Keratinocyte (primary cell): ENCODE measurements around the gene XAGE1B. TPM values are rescaled to one million over a fixed set of nuclear protein-coding genes. Genes with fewer than 3 reads are reported as not detected.
"Not testable (repeated sequence)": the region's sequence is repeated elsewhere in the genome, so short reads cannot be mapped to it uniquely, and the experiment has no call there.

Source experiments
- DNase-seq: peaks from one replicate; pipeline ENCODE4 v3.0.0-alpha.2; 2011; ENCODE audit warnings: low read depth, missing footprints, low spot score
- FAIRE-seq: peaks from 2 replicates; lab custom pipeline; 2011; peaks lifted over from hg19 to GRCh38; lab: Jason Lieb, UNC
- H2AFZ ChIP-seq: 2 replicates; pipeline ENCODE4 v1.6.0; 2012; ENCODE audit warnings: low read length, control low read depth, inconsistent platforms; ENCODE audit not compliant: control insufficient read depth
- H3K27ac ChIP-seq: 2 replicates; pipeline ENCODE4 v1.5.1; 2011; ENCODE audit warnings: low read length; ENCODE audit not compliant: control insufficient read depth, insufficient read depth
- H3K27me3 ChIP-seq: 3 replicates; pipeline ENCODE4 v1.6.0; 2011; ENCODE audit warnings: low read length; ENCODE audit not compliant: control insufficient read depth, insufficient read depth; ENCODE audit errors: extremely low read depth
- H3K36me3 ChIP-seq, 2 experiments: 2 replicates in 1 of 2; 3 replicates in 1 of 2; pipeline ENCODE4 v1.5.1; 2011; ENCODE audit warnings: low read length in 2 of 2, mild to moderate bottlenecking in 1 of 2; ENCODE audit not compliant: control insufficient read depth in 2 of 2, insufficient read depth in 2 of 2; ENCODE audit errors: extremely low read depth in 1 of 2
- H3K4me1 ChIP-seq: 3 replicates; pipeline ENCODE4 v1.5.1; 2011; ENCODE audit warnings: low read length; ENCODE audit not compliant: control insufficient read depth, insufficient read depth; ENCODE audit errors: extremely low read depth
- H3K4me2 ChIP-seq: 3 replicates; pipeline ENCODE4 v1.6.0; 2011; ENCODE audit warnings: low read depth, low read length; ENCODE audit not compliant: control insufficient read depth, insufficient read depth; ENCODE audit errors: extremely low read depth
- H3K4me3 ChIP-seq, 3 experiments: fragments of 200-600 bp in 1 of 3; sonication (generic) in 1 of 3; 2 replicates in 2 of 3; 3 replicates in 1 of 3; pipeline ENCODE4 v1.5.1; 2011 to 2016; ENCODE audit warnings: low read length in 3 of 3, mild to moderate bottlenecking in 3 of 3, control low read depth in 2 of 3, inconsistent platforms in 1 of 3, low read depth in 1 of 3, mixed read lengths in 1 of 3, mixed run types in 1 of 3, moderate library complexity in 1 of 3; ENCODE audit not compliant: control insufficient read depth in 2 of 3, insufficient read depth in 2 of 3; ENCODE audit errors: extremely low read depth in 1 of 3
- H3K79me2 ChIP-seq: 2 replicates; pipeline ENCODE4 v1.6.0; 2012; ENCODE audit warnings: low read length; ENCODE audit not compliant: control insufficient read depth, insufficient read depth
- H3K9ac ChIP-seq: 3 replicates; pipeline ENCODE4 v1.6.0; 2011; ENCODE audit warnings: low read length; ENCODE audit not compliant: control insufficient read depth, insufficient read depth; ENCODE audit errors: extremely low read depth
- H3K9me1 ChIP-seq: 3 replicates; pipeline ENCODE4 v1.6.0; 2011; ENCODE audit warnings: low read length; ENCODE audit not compliant: control insufficient read depth, insufficient read depth; ENCODE audit errors: extremely low read depth
- H3K9me3 ChIP-seq: 2 replicates; pipeline ENCODE4 v1.5.1; 2012; ENCODE audit warnings: low read depth, low read length; ENCODE audit not compliant: control insufficient read depth
- H4K20me1 ChIP-seq: 3 replicates; pipeline ENCODE4 v1.6.0; 2011; ENCODE audit warnings: low read length; ENCODE audit not compliant: control insufficient read depth, insufficient read depth; ENCODE audit errors: extremely low read depth
- dilution Hi-C: fragments of 300-500 bp; cut with MboI; formaldehyde crosslinking; loops from one replicate; pipeline ENCODE4 v1.7.0; 2020; ENCODE audit warnings: low sequenced_read_pairs; ENCODE audit not compliant: extremely low pct_ligation_motif_present
- polyA plus RNA-seq, 5 experiments: library from polyadenylated mRNA; depleted of rRNA in 3 of 5; stranded (reverse) in 3 of 5; stranded (forward) in 1 of 5; unstranded in 1 of 5; fragments of >200 nt; gene quantifications; 1 replicate in 1 of 5; 2 replicates in 3 of 5; 3 replicates in 1 of 5; pipeline versions ENCODE4 v1.2.1 to v1.2.3, GENCODE V29; 2011 to 2012; ENCODE audit warnings: missing spikeins in 2 of 5, low read depth in 1 of 5, low replicate concordance in 1 of 5
- small RNA-seq, 3 experiments: library from RNA; depleted of rRNA; stranded (forward); fragments of <200 nt; gene quantifications; one replicate each; pipeline ENCODE3, GENCODE V24; 2012; ENCODE audit warnings: low read depth in 3 of 3, low replicate concordance in 1 of 3; ENCODE audit not compliant: insufficient read length in 3 of 3

Gene XAGE1B
- polyA plus RNA-seq, 1 donor (not counting 4 experiments of a cell fraction or from before 2014, with no cell fraction given): not detected

- dilution Hi-C loops: not testable (repeated sequence)
These were observed 21.1 kb downstream of the XAGE1B start, which contains the start of gene XAGE1A for GRCh38 chrX:52495545-52496418. Gene XAGE1A, plus strand, starts transcription at chrX:52495808. Its CDS starts 1,554 bp downstream, at chrX:52497362.

GRCh38 chrX:52471301-52471700 is 45.6 kb downstream of the XAGE1B start:
- H3K4me1 ChIP-seq, H3K27ac ChIP-seq, DNase-seq, H3K9me1 ChIP-seq, H2AFZ ChIP-seq, H3K79me2 ChIP-seq, H3K4me3 ChIP-seq, H3K27me3 ChIP-seq, dilution Hi-C loops, H3K4me2 ChIP-seq, H3K9me3 ChIP-seq, FAIRE-seq, H4K20me1 ChIP-seq, H3K9ac ChIP-seq, H3K36me3 ChIP-seq: not testable (repeated sequence)

More at GRCh38 chrX:52495545-52496418, 21.1 kb downstream of the XAGE1B start, which contains the start of gene XAGE1A:
- H4K20me1 ChIP-seq, H3K4me3 ChIP-seq, H3K27me3 ChIP-seq, H2AFZ ChIP-seq, H3K9me3 ChIP-seq, H3K27ac ChIP-seq, DNase-seq, FAIRE-seq, H3K79me2 ChIP-seq, H3K36me3 ChIP-seq, H3K9ac ChIP-seq, H3K9me1 ChIP-seq, H3K4me2 ChIP-seq, H3K4me1 ChIP-seq: not testable (repeated sequence)

Small RNA genes within 50 kb of the gene (small RNA-seq; reads per million reads assigned to genes)
- gene BX510359.8 (0 reads per million in 3 experiments), gene RBM22P7 (0 reads per million in 3 experiments)

Other genes with a start within 250 kb of the XAGE1B start
- gene XAGE2, start 148.0 kb downstream of the XAGE1B start, polyA plus RNA-seq: not detected in 3 replicates
- gene XAGE1A, start 21.3 kb downstream of the XAGE1B start, polyA plus RNA-seq: not detected in 3 replicates
- gene SSX7, start 137.8 kb upstream of the XAGE1B start, polyA plus RNA-seq: not detected in 3 replicates
- gene SSX2, start 190.1 kb upstream of the XAGE1B start, polyA plus RNA-seq: not detected in 3 replicates
- gene SSX2B, start 234.2 kb upstream of the XAGE1B start, polyA plus RNA-seq: not detected in 3 replicates